HG03521 (cell line): ENCODE measurements around the gene RMI1.
A peak's percentile ranks its signal among the peaks of the same experiment; 100 is the strongest.

Source experiments
- ATAC-seq: cut with Tn5 transposase; IDR thresholded peaks from one replicate; pipeline ENCODE4 v1.9.1; 2021; ENCODE audit warnings: mild to moderate bottlenecking, moderate library complexity; ENCODE audit not compliant: unreplicated experiment

RMI1 gene

GRCh38 chr9:83967073-83967472 is 13.5 kb upstream of the RMI1 start:
- ATAC-seq: no peak

GRCh38 chr9:83969602-83970001 is 11.0 kb upstream of the RMI1 start:
- ATAC-seq: no peak

GRCh38 chr9:83971485-83971884 is 9.1 kb upstream of the RMI1 start:
- no peak for ATAC-seq

- no peak for ATAC-seq
These were observed 8.3 kb upstream of the RMI1 start for GRCh38 chr9:83972286-83972685.

GRCh38 chr9:83975300-83975699 is 5.3 kb upstream of the RMI1 start:
- no peak for ATAC-seq

GRCh38 chr9:83976372-83976771 is 4.2 kb upstream of the RMI1 start:
- ATAC-seq: no peak

GRCh38 chr9:83977196-83977595 is 3.4 kb upstream of the RMI1 start:
- no peak for ATAC-seq

- ATAC-seq: peak; percentile 20
These were observed 1.4 kb upstream of the RMI1 start for GRCh38 chr9:83978992-83979811.

- ATAC-seq: peak; percentile 79
These were observed 702 bp upstream of the RMI1 start, which contains the start of gene HNRNPK for GRCh38 chr9:83979812-83980394. HNRNPK (minus strand) TSS chr9:83980215; CDS start chr9:83978252, 1,963 bp downstream.

- ATAC-seq: no peak
These were observed 694 bp downstream of the RMI1 start for GRCh38 chr9:83981126-83981871.

GRCh38 chr9:83986195-83986594 is 5.6 kb downstream of the RMI1 start:
- no peak for ATAC-seq

- ATAC-seq: no peak
These were observed 6.3 kb downstream of the RMI1 start for GRCh38 chr9:83986765-83987401.

GRCh38 chr9:83987402-83987791 is 6.8 kb downstream of the RMI1 start:
- ATAC-seq: no peak

GRCh38 chr9:83988411-83988810 is 7.8 kb downstream of the RMI1 start:
- ATAC-seq: no peak

GRCh38 chr9:83991355-83991754 is 10.8 kb downstream of the RMI1 start:
- no peak for ATAC-seq

GRCh38 chr9:83992407-83992806 is 11.8 kb downstream of the RMI1 start:
- ATAC-seq: no peak

GRCh38 chr9:83992901-83993300 is 12.3 kb downstream of the RMI1 start:
- no peak for ATAC-seq

GRCh38 chr9:83996126-83996525 is 15.5 kb downstream of the RMI1 start:
- no peak for ATAC-seq

- no peak for ATAC-seq
These were observed 18.7 kb downstream of the RMI1 start for GRCh38 chr9:83999141-83999918.

GRCh38 chr9:84000186-84000585 is 19.6 kb downstream of the RMI1 start:
- ATAC-seq: no peak

GRCh38 chr9:84001621-84002020 is 21.0 kb downstream of the RMI1 start:
- no peak for ATAC-seq
